GM23338 (cell line): ENCODE results near the gene SLC9C1. TPM values are rescaled to one million over a fixed set of nuclear protein-coding genes. Genes with fewer than 3 reads are reported as not detected.

Source experiments
- ATAC-seq: fragments of 200-7000 bp; cut with Tn5 transposase; 3 replicates; pipeline ENCODE4 v1.9.1; 2020
- DNase-seq: peaks from one replicate; pipeline ENCODE4 v3.0.0-alpha.2; 2015; ENCODE audit warnings: low spot score
- H2AFZ ChIP-seq: fragments of 200-600 bp; sonication (generic); 2 replicates; pipeline ENCODE4 v1.8.0; 2016; ENCODE audit warnings: antibody characterized with exemption, mild to moderate bottlenecking, moderate library complexity
- H3F3A ChIP-seq: fragments of 200-600 bp; sonication (generic); replicated peaks from 2 replicates; pipeline ENCODE4 v1.8.0; 2017; ENCODE audit warnings: antibody characterized with exemption, mixed run types, low read depth
- H3K27ac ChIP-seq: fragments of 200-600 bp; sonication (generic); 2 replicates; pipeline ENCODE4 v1.6.1; 2016; ENCODE audit warnings: low read depth
- H3K27me3 ChIP-seq: fragments of 200-600 bp; sonication (generic); 2 replicates; pipeline ENCODE4 v1.8.0; 2016; ENCODE audit warnings: mild to moderate bottlenecking, mixed run types, moderate library complexity; ENCODE audit not compliant: insufficient read depth
- H3K36me3 ChIP-seq: fragments of 200-600 bp; sonication (generic); 2 replicates; pipeline ENCODE4 v1.8.0; 2016; ENCODE audit warnings: mild to moderate bottlenecking; ENCODE audit not compliant: insufficient read depth
- H3K4me1 ChIP-seq: fragments of 200-600 bp; sonication (generic); 2 replicates; pipeline ENCODE4 v1.8.0; 2016; ENCODE audit warnings: mild to moderate bottlenecking, moderate library complexity; ENCODE audit not compliant: insufficient read depth
- H3K4me2 ChIP-seq: fragments of 200-600 bp; sonication (generic); 2 replicates; pipeline ENCODE4 v1.7.1; 2017; ENCODE audit warnings: mixed run types
- H3K4me3 ChIP-seq: fragments of 200-600 bp; sonication (generic); 2 replicates; pipeline ENCODE4 v1.6.1; 2016; ENCODE audit warnings: mixed run types
- H3K79me2 ChIP-seq: fragments of 200-600 bp; sonication (generic); replicated peaks from 2 replicates; pipeline ENCODE4 v1.8.0; 2017; ENCODE audit warnings: mild to moderate bottlenecking; ENCODE audit not compliant: insufficient read depth
- H3K9me2 ChIP-seq: fragments of 200-600 bp; sonication (generic); 2 replicates; pipeline ENCODE4 v1.8.0; 2017; ENCODE audit not compliant: insufficient read depth
- H4K20me1 ChIP-seq: fragments of 200-600 bp; sonication (generic); replicated peaks from 2 replicates; pipeline ENCODE4 v1.8.0; 2017; ENCODE audit warnings: mild to moderate bottlenecking; ENCODE audit not compliant: insufficient read depth
- H3K27ac Mint-ChIP-seq: 2 replicates; pipeline ENCODE4 v1.8.0; 2020; ENCODE audit warnings: inconsistent platforms, mild to moderate bottlenecking, moderate library complexity, mixed read lengths
- H3K27me3 Mint-ChIP-seq: 3 replicates; pipeline ENCODE4 v1.8.0; 2022; ENCODE audit warnings: low read depth, mild to moderate bottlenecking, moderate library complexity, mixed read lengths, inconsistent platforms; ENCODE audit not compliant: insufficient read depth, poor library complexity
- H3K36me3 Mint-ChIP-seq: 3 replicates; pipeline ENCODE4 v1.8.0; 2021; ENCODE audit warnings: low read depth, mild to moderate bottlenecking, inconsistent platforms, moderate library complexity, mixed read lengths
- H3K4me1 Mint-ChIP-seq: 3 replicates; pipeline ENCODE4 v1.8.0; 2020; ENCODE audit warnings: mild to moderate bottlenecking, inconsistent platforms, mixed read lengths
- H3K4me3 Mint-ChIP-seq: 3 replicates; pipeline ENCODE4 v1.8.0; 2021; ENCODE audit warnings: moderate library complexity, mild to moderate bottlenecking, inconsistent platforms, mixed read lengths
- H3K9me3 Mint-ChIP-seq: 3 replicates; pipeline ENCODE4 v1.8.0; 2020; ENCODE audit warnings: moderate library complexity, mild to moderate bottlenecking, inconsistent platforms, mixed read lengths
- CREB1 ChIP-seq: fragments of 250-450 bp; sonication (Bioruptor Pico); IDR thresholded peaks from 2 replicates; pipeline ENCODE4 v1.5.0; 2020; ENCODE audit warnings: low read depth, mild to moderate bottlenecking, moderate library complexity
- CTCF ChIP-seq, 2 experiments: fragments of 200-600 bp in 1 of 2; sonication (generic) in 1 of 2; conservative IDR thresholded peaks; 2 replicates each; pipeline versions ENCODE4 v1.5.1 to v1.6.1; 2016 to 2017; ENCODE audit warnings: antibody characterized with exemption in 2 of 2, low read depth in 2 of 2, mild to moderate bottlenecking in 2 of 2, moderate library complexity in 1 of 2
- EZH2phosphoT487 ChIP-seq: fragments of 200-600 bp; sonication (generic); IDR thresholded peaks from one replicate; pipeline ENCODE4 v1.8.1; 2018; ENCODE audit warnings: antibody characterized with exemption; ENCODE audit not compliant: unreplicated experiment
- NANOG ChIP-seq: IDR thresholded peaks from 2 replicates; pipeline ENCODE4 v1.6.1; 2016; ENCODE audit warnings: antibody characterized with exemption, borderline replicate concordance
- STAT1 ChIP-seq: IDR thresholded peaks from one replicate; pipeline ENCODE4 v1.6.1; 2016; ENCODE audit warnings: antibody characterized with exemption; ENCODE audit not compliant: unreplicated experiment
- ZNF114 ChIP-seq: fragments of 250-450 bp; sonication (Bioruptor Pico); IDR thresholded peaks from 2 replicates; pipeline ENCODE4 v1.5.0; 2020; ENCODE audit warnings: mild to moderate bottlenecking, moderate library complexity
- ZNF462 ChIP-seq: fragments of 250-450 bp; sonication (Bioruptor Pico); IDR thresholded peaks from 2 replicates; pipeline ENCODE4 v1.5.0; 2020; ENCODE audit warnings: mild to moderate bottlenecking, moderate library complexity
- polyA plus RNA-seq: library from polyadenylated mRNA; unstranded; fragments of >200 nt; fragmentation: Nextera tagmentation; extraction: Ambion mirVana; gene quantifications from 2 replicates; pipeline ENCODE4 v1.2.1, GENCODE V29; 2016
- total RNA-seq: library from RNA; depleted of rRNA; stranded (reverse); fragments of >200 nt; shearing (Covaris generic); gene quantifications from 2 replicates; pipeline ENCODE4 v1.2.3, GENCODE V29; 2014
- TF ChIP-seq, protein P1 (sequence below): IDR thresholded peaks from one replicate; pipeline ENCODE4 v1.6.1; 2018; ENCODE audit warnings: antibody characterized with exemption; ENCODE audit not compliant: unreplicated experiment
- TF ChIP-seq, protein P2 (sequence below): IDR thresholded peaks from 2 replicates; pipeline ENCODE4 v1.6.1; 2016; ENCODE audit warnings: antibody characterized with exemption

The SLC9C1 gene
- total and polyA plus RNA-seq, 2 experiments from 2014 or later, result 0.97 to 1.8 TPM

DNA sequence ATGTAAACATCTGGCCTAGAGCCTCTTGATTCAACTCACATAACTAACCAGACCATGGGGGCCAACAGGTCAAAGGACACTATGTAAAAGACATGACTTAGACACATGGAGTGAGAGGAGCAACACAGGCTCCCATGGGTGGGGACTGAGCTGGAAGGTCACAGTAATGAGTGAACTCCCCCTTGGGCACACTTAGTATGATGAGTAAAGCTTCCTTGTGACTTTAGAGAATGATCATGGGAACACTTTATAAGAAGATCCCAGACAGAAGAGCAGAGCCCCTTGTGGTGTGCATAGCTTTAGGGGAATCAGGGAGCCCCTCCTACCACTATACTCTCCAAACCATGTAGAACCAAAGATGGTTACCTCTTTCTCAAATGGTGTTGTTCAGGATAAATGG is 171.1 kb downstream of the SLC9C1 start (continued):
- no peak for TF ChIP-seq ZNF462
- TF ChIP-seq EZH2phosphoT487, result no peak

DNA sequence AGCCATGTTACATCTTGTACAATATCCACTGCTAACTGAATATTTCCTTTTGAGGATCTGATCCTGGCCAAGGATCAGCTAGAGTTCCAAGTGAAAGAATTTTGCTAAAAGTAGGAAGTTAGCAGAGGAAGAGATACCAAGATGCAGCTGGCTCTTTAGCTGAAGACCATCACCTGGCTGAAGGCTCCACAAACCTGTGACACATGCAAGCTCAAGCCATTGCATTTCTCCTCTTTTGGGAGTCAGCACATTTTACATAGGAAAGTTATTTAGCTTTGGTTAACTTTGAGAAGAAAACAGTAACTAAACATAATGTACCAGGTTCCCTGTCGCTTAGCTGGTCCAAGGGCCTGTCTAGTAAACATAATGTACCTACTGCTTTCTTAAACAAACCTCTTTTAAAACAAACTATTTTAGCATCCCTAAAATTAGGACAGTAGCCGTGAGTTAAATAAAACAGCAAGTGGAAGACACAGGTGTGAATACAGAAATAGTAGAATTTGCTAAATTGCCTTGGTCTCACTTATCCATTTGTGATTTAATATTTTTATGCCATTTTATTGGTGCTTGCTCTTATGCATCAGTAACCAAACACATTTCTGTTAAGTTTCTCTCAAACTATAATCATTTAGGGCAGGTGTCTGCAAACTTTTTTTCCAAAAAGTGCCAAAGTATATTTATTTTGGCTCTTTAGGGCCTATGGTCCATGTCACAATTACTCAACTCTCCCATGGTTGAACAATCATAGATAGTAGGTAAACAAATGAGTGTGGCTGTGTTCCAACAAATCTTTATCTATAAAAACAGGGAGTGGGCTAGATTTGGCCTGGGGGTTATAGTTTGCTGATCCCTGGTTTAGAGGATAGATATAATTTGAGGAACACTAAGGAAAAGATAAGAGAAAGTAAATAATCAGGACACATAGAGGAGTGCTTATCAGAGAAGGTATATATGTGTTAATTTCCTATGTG is 172.2 kb downstream of the SLC9C1 start:
- no peak overlapping the region for H3K4me3 Mint-ChIP-seq
- TF ChIP-seq CREB1 (CRISPR knock-in tag), result no peak
- no peak for TF ChIP-seq STAT1
- no peak for TF ChIP-seq CTCF (conservative IDR thresholded peaks at IDR 0.05; ENCODE audit: low read depth in 2 of 2)
- TF ChIP-seq, protein P1, sequence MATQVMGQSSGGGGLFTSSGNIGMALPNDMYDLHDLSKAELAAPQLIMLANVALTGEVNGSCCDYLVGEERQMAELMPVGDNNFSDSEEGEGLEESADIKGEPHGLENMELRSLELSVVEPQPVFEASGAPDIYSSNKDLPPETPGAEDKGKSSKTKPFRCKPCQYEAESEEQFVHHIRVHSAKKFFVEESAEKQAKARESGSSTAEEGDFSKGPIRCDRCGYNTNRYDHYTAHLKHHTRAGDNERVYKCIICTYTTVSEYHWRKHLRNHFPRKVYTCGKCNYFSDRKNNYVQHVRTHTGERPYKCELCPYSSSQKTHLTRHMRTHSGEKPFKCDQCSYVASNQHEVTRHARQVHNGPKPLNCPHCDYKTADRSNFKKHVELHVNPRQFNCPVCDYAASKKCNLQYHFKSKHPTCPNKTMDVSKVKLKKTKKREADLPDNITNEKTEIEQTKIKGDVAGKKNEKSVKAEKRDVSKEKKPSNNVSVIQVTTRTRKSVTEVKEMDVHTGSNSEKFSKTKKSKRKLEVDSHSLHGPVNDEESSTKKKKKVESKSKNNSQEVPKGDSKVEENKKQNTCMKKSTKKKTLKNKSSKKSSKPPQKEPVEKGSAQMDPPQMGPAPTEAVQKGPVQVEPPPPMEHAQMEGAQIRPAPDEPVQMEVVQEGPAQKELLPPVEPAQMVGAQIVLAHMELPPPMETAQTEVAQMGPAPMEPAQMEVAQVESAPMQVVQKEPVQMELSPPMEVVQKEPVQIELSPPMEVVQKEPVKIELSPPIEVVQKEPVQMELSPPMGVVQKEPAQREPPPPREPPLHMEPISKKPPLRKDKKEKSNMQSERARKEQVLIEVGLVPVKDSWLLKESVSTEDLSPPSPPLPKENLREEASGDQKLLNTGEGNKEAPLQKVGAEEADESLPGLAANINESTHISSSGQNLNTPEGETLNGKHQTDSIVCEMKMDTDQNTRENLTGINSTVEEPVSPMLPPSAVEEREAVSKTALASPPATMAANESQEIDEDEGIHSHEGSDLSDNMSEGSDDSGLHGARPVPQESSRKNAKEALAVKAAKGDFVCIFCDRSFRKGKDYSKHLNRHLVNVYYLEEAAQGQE, result no peak
- TF ChIP-seq NANOG, result no peak
- TF ChIP-seq ZNF114, result no peak
- TF ChIP-seq, protein P2, sequence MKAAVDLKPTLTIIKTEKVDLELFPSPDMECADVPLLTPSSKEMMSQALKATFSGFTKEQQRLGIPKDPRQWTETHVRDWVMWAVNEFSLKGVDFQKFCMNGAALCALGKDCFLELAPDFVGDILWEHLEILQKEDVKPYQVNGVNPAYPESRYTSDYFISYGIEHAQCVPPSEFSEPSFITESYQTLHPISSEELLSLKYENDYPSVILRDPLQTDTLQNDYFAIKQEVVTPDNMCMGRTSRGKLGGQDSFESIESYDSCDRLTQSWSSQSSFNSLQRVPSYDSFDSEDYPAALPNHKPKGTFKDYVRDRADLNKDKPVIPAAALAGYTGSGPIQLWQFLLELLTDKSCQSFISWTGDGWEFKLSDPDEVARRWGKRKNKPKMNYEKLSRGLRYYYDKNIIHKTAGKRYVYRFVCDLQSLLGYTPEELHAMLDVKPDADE, result no peak

More for the DNA sequence above, 172.2 kb downstream of the SLC9C1 start:
- H3F3A ChIP-seq, result no peaks in the 10 kb centered on the region
- no peaks in the 10 kb centered on the region for H4K20me1 ChIP-seq
- Mint-ChIP-seq H3K9me3 (no peaks in the 10 kb centered on the region), H3K36me3 (peaks cover 14% of the 10 kb centered on the region; the same call in 2 of the 3 replicates), H3K27ac (no peak overlapping the region), H3K4me1 (peaks cover 38% of the 10 kb centered on the region), H3K27me3 (peaks cover 3% of the 10 kb centered on the region)
- no peak overlapping the region for H3K4me2 ChIP-seq
- no peak overlapping the region for H3K27ac ChIP-seq
- H3K27me3 ChIP-seq, result no peaks in the 10 kb centered on the region
- no peak overlapping the region for H3K4me3 ChIP-seq
- DNase-seq (no peak), ATAC-seq (no peak)
- H3K4me1 ChIP-seq, result peaks cover 37% of the 10 kb centered on the region
- no peaks in the 10 kb centered on the region; the same call in 1 of the 2 replicates for H3K36me3 ChIP-seq
- H3K9me2 ChIP-seq, result no peaks in the 10 kb centered on the region
- no peaks in the 10 kb centered on the region for H3K79me2 ChIP-seq
- H2AFZ ChIP-seq, result no peak overlapping the region
